Fibroblast of pulmonary artery (primary cell): ENCODE data around the gene ZNF511.

Experiments
- DNase-seq: peaks from one replicate; pipeline ENCODE4 v3.0.0-alpha.2; 2010; ENCODE audit warnings: low read depth
- H3K4me3 ChIP-seq: replicated peaks from 2 replicates; pipeline ENCODE4 v1.5.1; 2011; ENCODE audit warnings: low read depth, mild to moderate bottlenecking, control low read depth, low read length, moderate library complexity
- TF ChIP-seq, protein P1 (sequence below): IDR thresholded peaks from 2 replicates; pipeline ENCODE4 v1.5.1; 2011; ENCODE audit warnings: mild to moderate bottlenecking, control low read depth, low read length, inconsistent platforms; ENCODE audit errors: missing control alignments

The ZNF511 gene

DNA sequence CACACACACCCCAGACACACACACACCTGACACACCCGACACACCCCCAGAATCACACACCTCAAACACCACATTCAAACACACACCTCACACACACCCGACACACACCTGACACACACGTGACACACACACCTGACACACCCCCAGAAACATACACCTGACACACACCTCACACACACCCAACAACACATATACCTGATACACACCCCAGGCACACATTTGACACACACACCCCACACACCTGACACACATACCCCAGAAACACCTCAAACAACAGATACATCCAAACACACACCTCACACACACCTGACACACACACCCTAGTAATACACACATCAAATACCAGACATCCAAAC is 28.6 kb downstream of the ZNF511 start:
- no peak for DNase-seq

DNA sequence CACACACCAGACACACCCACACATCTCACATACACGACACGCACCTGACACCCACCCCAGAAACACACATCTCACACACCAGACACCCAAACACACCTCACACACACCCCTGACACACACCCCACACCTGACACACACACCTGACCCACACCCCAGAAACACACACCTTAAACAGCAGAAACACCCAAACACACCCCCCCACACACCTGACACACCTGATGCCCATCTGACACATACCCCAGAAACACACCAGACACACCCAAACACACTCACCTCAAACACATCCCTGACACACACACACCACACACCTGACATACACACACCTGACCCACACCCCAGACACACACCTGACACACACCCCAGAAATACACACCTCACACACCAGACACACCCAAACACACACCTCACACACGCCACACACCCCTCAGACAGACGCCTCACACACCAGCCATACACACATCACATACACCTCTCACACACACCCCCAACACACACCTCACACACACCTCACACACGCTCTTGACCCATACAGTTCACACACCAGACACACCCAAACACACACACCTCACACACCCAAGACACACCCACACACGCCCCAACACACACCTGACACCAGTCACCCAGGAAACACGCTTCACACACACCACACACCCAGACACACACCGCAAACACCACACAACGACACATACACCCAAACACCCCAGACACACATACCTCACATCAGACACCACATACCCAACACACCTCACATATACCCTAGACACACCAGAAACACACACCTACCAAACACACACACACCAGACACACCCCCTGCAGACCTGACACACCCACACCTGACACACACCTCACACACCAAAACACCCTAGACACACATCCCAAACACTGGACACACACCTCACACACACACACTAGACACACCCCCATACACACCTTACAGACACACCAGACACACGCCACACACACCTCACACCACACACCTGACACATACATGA is 29.7 kb downstream of the ZNF511 start:
- no peak for DNase-seq
- TF ChIP-seq, protein P1, sequence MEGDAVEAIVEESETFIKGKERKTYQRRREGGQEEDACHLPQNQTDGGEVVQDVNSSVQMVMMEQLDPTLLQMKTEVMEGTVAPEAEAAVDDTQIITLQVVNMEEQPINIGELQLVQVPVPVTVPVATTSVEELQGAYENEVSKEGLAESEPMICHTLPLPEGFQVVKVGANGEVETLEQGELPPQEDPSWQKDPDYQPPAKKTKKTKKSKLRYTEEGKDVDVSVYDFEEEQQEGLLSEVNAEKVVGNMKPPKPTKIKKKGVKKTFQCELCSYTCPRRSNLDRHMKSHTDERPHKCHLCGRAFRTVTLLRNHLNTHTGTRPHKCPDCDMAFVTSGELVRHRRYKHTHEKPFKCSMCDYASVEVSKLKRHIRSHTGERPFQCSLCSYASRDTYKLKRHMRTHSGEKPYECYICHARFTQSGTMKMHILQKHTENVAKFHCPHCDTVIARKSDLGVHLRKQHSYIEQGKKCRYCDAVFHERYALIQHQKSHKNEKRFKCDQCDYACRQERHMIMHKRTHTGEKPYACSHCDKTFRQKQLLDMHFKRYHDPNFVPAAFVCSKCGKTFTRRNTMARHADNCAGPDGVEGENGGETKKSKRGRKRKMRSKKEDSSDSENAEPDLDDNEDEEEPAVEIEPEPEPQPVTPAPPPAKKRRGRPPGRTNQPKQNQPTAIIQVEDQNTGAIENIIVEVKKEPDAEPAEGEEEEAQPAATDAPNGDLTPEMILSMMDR: no peak
- no peak overlapping the region for H3K4me3 ChIP-seq

More for the DNA sequence above, 28.6 kb downstream of the ZNF511 start:
- H3K4me3 ChIP-seq: no peak overlapping the region
- TF ChIP-seq, protein P1: no peak

DNA sequence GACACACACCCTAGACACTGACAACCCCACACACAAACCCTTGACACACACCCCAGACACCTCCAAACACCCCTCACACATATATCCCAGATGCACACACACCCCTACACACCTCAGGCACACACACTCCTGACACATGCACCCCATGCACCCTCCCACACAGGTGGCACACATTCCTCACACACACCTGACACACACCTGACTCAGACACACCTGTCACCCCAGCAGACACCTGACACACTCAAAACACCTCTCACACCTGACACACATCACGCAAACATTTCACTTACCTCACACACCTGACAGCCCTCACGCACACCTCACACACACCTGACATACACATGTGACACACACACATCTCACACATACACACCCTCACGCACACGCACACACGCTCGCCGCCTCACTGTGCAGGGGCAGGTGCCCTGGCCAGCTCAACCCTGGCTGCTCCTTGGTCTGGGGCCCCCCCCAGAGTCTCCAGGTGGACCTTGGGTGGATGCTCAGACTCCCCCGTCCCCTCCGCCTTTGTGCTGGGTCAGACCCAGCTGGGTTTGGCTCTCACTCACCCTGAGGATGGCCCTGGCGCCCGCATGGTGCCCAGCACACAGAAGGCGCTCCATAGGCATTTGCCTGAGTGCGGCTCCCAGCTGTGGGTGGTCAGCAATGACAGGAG is 31.1 kb downstream of the ZNF511 start:
- no peak overlapping the region for H3K4me3 ChIP-seq
- TF ChIP-seq, protein P1: no peak
- DNase-seq: no peak

DNA sequence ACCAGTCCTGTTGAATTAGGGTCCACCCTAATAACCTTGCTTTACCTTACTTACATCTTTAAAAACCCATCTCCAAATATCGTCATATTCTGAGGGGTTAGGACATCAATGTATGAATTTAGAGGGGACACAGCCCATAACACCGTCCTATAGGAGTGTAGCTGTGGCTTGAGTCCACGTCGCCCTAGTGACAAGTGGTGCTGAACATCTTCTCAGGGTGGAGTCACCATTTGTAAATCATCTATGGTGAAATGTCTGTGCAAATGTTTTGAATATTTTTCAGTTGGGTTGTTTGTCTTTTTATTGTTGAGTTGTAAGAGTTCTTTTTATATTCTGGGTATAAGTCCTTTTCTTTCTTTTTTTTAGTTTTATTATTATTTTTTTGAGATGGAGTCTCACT is 33.3 kb downstream of the ZNF511 start:
- TF ChIP-seq, protein P1: no peak
- no peak for DNase-seq
- no peak overlapping the region for H3K4me3 ChIP-seq

DNA sequence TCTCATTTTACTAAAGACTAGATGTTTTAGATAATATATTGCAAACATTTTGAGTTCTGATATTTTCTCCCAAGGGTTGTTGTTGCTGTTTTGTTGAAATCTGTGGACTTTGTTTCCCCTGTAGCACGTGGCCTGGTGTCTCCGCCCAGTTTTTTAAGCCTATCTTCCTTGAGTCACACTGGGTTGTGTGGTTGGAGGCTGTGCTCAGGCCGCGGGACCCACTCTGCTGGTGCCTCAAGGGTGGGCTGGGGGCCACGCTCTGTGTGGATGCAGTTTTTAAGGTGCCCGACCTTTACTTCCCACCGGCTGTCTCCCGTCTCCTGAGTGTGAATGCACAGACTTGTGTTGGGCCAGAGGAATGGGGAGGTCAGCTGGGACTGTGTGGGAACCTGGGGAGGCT is 34.2 kb downstream of the ZNF511 start:
- no peak for DNase-seq
- H3K4me3 ChIP-seq: no peak overlapping the region
- TF ChIP-seq, protein P1: no peak

DNA sequence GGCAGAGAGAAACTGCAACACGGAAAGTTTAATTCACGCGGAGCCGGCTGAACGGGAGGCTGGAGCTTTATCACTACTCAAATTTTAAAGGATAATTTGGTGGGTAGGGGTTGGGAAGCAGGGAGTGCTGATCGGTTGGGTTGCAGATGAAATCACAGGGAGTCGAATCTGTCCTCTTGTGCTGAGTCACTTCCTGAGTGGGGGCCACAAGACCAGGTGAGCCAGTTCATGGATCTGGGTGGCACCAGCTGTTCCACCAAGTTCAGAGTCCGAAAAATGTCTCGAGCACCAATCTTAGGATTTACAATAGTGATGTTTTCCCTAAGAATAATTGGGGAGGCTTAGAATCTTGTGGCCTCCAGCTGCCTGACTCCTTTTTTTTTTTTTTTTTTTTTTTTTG is 34.8 kb downstream of the ZNF511 start:
- no peak for DNase-seq
- TF ChIP-seq, protein P1: no peak
- no peak overlapping the region for H3K4me3 ChIP-seq
